ENCODE data around the gene TGFB3.

GRCh38 chr14:75928690-75929181 is 53.1 kb downstream of the TGFB3 start:
- TF ChIP-seq POLR2A (IDR thresholded peaks at IDR 0.05), result no peak
- TF ChIP-seq, protein P1, sequence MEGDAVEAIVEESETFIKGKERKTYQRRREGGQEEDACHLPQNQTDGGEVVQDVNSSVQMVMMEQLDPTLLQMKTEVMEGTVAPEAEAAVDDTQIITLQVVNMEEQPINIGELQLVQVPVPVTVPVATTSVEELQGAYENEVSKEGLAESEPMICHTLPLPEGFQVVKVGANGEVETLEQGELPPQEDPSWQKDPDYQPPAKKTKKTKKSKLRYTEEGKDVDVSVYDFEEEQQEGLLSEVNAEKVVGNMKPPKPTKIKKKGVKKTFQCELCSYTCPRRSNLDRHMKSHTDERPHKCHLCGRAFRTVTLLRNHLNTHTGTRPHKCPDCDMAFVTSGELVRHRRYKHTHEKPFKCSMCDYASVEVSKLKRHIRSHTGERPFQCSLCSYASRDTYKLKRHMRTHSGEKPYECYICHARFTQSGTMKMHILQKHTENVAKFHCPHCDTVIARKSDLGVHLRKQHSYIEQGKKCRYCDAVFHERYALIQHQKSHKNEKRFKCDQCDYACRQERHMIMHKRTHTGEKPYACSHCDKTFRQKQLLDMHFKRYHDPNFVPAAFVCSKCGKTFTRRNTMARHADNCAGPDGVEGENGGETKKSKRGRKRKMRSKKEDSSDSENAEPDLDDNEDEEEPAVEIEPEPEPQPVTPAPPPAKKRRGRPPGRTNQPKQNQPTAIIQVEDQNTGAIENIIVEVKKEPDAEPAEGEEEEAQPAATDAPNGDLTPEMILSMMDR (IDR thresholded peaks at IDR 0.05 in 8 of 11, conservative IDR thresholded peaks at IDR 0.05 in 3 of 11), result no peak
